MM.1S (cell line): ENCODE results near the gene CAB39.
A peak's percentile ranks its signal among the peaks of the same experiment; 100 is the strongest.

Source experiments
- DNase-seq: peaks from one replicate; pipeline ENCODE4 v3.0.0-alpha.2; 2015
- H2AFZ ChIP-seq: fragments of 300-600 bp; sonication (generic); 2 replicates; pipeline ENCODE4 v1.6.0; 2016; ENCODE audit warnings: antibody characterized with exemption, low read length
- H3F3A ChIP-seq: fragments of 300-600 bp; sonication (generic); 2 replicates; pipeline ENCODE4 v1.6.1; 2016; ENCODE audit warnings: mild to moderate bottlenecking, antibody characterized with exemption, low read length, moderate library complexity, mixed read lengths; ENCODE audit not compliant: insufficient read depth
- H3K27ac ChIP-seq: fragments of 300-600 bp; sonication (generic); 2 replicates; pipeline ENCODE4 v1.5.1; 2016; ENCODE audit warnings: mild to moderate bottlenecking, low read length
- H3K27me3 ChIP-seq: fragments of 300-600 bp; sonication (generic); replicated peaks from 2 replicates; pipeline ENCODE4 v1.6.0; 2016; ENCODE audit warnings: low read length; ENCODE audit not compliant: insufficient read depth
- H3K36me3 ChIP-seq: fragments of 300-600 bp; sonication (generic); replicated peaks from 2 replicates; pipeline ENCODE4 v1.6.1; 2016; ENCODE audit warnings: mild to moderate bottlenecking, low read length, mixed read lengths; ENCODE audit not compliant: insufficient read depth
- H3K4me1 ChIP-seq: fragments of 300-600 bp; sonication (generic); 2 replicates; pipeline ENCODE4 v1.6.1; 2016; ENCODE audit warnings: low read length, mixed read lengths
- H3K4me2 ChIP-seq: fragments of 300-600 bp; sonication (generic); 2 replicates; pipeline ENCODE4 v1.6.0; 2016; ENCODE audit warnings: low read depth, low read length
- H3K4me3 ChIP-seq: fragments of 300-600 bp; sonication (generic); 2 replicates; pipeline ENCODE4 v1.5.1; 2016; ENCODE audit warnings: low read length, mixed read lengths
- H3K79me2 ChIP-seq: fragments of 300-600 bp; sonication (generic); 2 replicates; pipeline ENCODE4 v1.6.1; 2016; ENCODE audit warnings: mixed run types, low read length, mixed read lengths
- H3K9ac ChIP-seq: fragments of 300-600 bp; sonication (generic); 2 replicates; pipeline ENCODE4 v1.6.1; 2016; ENCODE audit warnings: low read length, mixed read lengths
- H3K9me2 ChIP-seq: fragments of 300-600 bp; sonication (generic); replicated peaks from 2 replicates; pipeline ENCODE4 v1.6.1; 2016; ENCODE audit warnings: mild to moderate bottlenecking, low read length, mixed read lengths; ENCODE audit not compliant: insufficient read depth
- H3K9me3 ChIP-seq: fragments of 300-600 bp; sonication (generic); replicated peaks from 2 replicates; pipeline ENCODE4 v1.6.1; 2016; ENCODE audit warnings: mild to moderate bottlenecking, low read length, mixed read lengths; ENCODE audit not compliant: insufficient read depth
- H4K20me1 ChIP-seq: fragments of 300-600 bp; sonication (generic); 2 replicates; pipeline ENCODE4 v1.6.1; 2016; ENCODE audit warnings: mild to moderate bottlenecking, low read length, moderate library complexity, mixed read lengths; ENCODE audit not compliant: insufficient read depth
- EZH2 ChIP-seq: fragments of 300-600 bp; sonication (generic); optimal IDR thresholded peaks from 2 replicates; pipeline ENCODE3; 2017; ENCODE audit warnings: low read depth, mild to moderate bottlenecking, antibody characterized with exemption, low read length, mixed read lengths
- EZH2phosphoT487 ChIP-seq: fragments of 300-600 bp; sonication (generic); IDR thresholded peaks from 2 replicates; pipeline ENCODE4 v1.6.1; 2018; ENCODE audit warnings: antibody characterized with exemption, low read length
- TF ChIP-seq, protein P1 (sequence below): fragments of 300-600 bp; sonication (generic); IDR thresholded peaks from 2 replicates; pipeline ENCODE4 v1.5.1; 2016; ENCODE audit warnings: antibody characterized with exemption, low read length, mixed read lengths

CAB39 gene

DNA sequence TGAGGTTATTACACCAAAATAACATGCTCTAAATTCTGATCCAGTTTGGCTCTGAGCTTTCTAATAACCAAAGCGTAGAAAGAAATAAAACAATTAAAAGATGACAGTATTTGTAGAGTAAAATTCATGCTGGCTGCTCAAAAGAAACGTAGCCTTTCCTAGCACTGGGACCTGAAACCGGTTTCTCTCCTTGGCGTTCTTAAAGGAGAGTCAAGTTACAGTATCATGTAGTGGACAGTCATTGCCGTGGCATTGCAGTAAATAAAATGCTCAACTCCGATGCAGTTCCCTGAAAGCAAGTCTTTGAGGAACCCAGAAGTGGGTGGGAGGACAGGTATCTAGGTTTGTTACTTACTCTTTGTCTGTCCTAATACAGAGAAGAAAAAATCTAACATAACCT, 99.4 kb downstream of the CAB39 start:
- H3K9ac ChIP-seq = no peak overlapping the region
- peaks cover 7% of the 10 kb centered on the region; the same call in 1 of the 2 replicates for H3K36me3 ChIP-seq
- no peaks in the 10 kb centered on the region for H3K9me3 ChIP-seq
- no peak for DNase-seq
- no peaks in the 10 kb centered on the region for H3F3A ChIP-seq
- TF ChIP-seq EZH2 (no peak), EZH2phosphoT487 (no peak)
- TF ChIP-seq, protein P1, sequence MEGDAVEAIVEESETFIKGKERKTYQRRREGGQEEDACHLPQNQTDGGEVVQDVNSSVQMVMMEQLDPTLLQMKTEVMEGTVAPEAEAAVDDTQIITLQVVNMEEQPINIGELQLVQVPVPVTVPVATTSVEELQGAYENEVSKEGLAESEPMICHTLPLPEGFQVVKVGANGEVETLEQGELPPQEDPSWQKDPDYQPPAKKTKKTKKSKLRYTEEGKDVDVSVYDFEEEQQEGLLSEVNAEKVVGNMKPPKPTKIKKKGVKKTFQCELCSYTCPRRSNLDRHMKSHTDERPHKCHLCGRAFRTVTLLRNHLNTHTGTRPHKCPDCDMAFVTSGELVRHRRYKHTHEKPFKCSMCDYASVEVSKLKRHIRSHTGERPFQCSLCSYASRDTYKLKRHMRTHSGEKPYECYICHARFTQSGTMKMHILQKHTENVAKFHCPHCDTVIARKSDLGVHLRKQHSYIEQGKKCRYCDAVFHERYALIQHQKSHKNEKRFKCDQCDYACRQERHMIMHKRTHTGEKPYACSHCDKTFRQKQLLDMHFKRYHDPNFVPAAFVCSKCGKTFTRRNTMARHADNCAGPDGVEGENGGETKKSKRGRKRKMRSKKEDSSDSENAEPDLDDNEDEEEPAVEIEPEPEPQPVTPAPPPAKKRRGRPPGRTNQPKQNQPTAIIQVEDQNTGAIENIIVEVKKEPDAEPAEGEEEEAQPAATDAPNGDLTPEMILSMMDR = no peak
- no peak overlapping the region for H3K4me3 ChIP-seq
- no peaks in the 10 kb centered on the region for H3K27me3 ChIP-seq
- no peak overlapping the region for H3K27ac ChIP-seq
- no peak overlapping the region for H3K4me2 ChIP-seq
- H4K20me1 ChIP-seq = no peaks in the 10 kb centered on the region
- H3K4me1 ChIP-seq = no peaks in the 10 kb centered on the region
- H3K79me2 ChIP-seq = no peaks in the 10 kb centered on the region
- no peak overlapping the region for H2AFZ ChIP-seq
- H3K9me2 ChIP-seq = no peaks in the 10 kb centered on the region

- Histone ChIP-seq H3K4me1 (no peaks in the 10 kb centered on the region), H3K9ac (no peak overlapping the region), H3K36me3 (peaks cover 7% of the 10 kb centered on the region; the same call in 1 of the 2 replicates), H3F3A (no peaks in the 10 kb centered on the region), H3K4me2 (no peak overlapping the region), H3K9me2 (no peaks in the 10 kb centered on the region), H2AFZ (no peak overlapping the region), H3K9me3 (no peaks in the 10 kb centered on the region), H3K27ac (no peak overlapping the region), H3K27me3 (no peaks in the 10 kb centered on the region), H3K79me2 (no peaks in the 10 kb centered on the region), H4K20me1 (no peaks in the 10 kb centered on the region), H3K4me3 (no peak overlapping the region)
- TF ChIP-seq, protein P1 = peak; percentile 31
- no peak for TF ChIP-seq EZH2phosphoT487
- no peak for TF ChIP-seq EZH2
- no peak for DNase-seq
Measured at GRCh38 chr2:230814616-230815015, 102.0 kb downstream of the CAB39 start.

DNA sequence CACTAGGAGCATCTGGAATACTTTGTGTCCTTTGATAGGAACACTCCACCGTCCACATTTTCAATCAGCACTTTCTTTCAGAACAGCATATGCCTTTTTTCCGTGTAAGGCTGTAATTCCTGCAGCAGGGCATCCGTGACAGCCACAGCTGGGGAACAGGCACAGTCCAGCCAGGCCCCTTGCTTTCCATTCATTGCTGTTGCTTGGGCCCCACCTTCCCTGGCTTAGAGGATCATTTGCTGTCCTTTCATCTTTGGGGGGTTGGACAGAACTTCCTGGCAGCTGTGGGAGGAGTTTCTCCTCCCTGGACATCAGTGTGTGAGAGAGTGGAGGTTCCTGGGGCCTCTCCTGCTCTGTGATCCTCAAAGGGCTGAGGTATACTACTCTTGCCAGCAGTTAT, 102.4 kb downstream of the CAB39 start:
- peaks cover 7% of the 10 kb centered on the region; the same call in 1 of the 2 replicates for H3K36me3 ChIP-seq
- no peaks in the 10 kb centered on the region for H3K9me3 ChIP-seq

More for the DNA sequence above, 102.4 kb downstream of the CAB39 start:
- Histone ChIP-seq H3K4me1 (no peaks in the 10 kb centered on the region), H3K9ac (no peak overlapping the region), H4K20me1 (no peaks in the 10 kb centered on the region), H3K79me2 (no peaks in the 10 kb centered on the region), H3K27ac (no peak overlapping the region), H2AFZ (no peak overlapping the region), H3K27me3 (no peaks in the 10 kb centered on the region), H3K9me2 (no peaks in the 10 kb centered on the region), H3K4me2 (no peak overlapping the region), H3K4me3 (no peak overlapping the region), H3F3A (no peaks in the 10 kb centered on the region)
- TF ChIP-seq EZH2phosphoT487 (no peak), EZH2 (no peak)
- TF ChIP-seq, protein P1 = no peak
- no peak for DNase-seq
